Measurements from ENCODE around the gene CAMSAP1. TPM values are rescaled to one million over a fixed set of nuclear protein-coding genes. Genes with fewer than 3 reads are reported as not detected.

CAMSAP1 gene
- total and polyA plus RNA-seq, 10 donors, result 2.4 to 34.3 (median 19.8) TPM

- H3K4me3 ChIP-seq, result no peak overlapping the region
- peaks cover 0 to 23% (median 17%) of the 10 kb centered on the region in 8 donors for H3K9me3 ChIP-seq
- WGBS, 5 donors, result 91 to 99% (median 96%) methylated on average over 5 of the region's 5 CpGs
- no peaks in the 10 kb centered on the region for H3K27me3 ChIP-seq (replicated peaks in 1 of 7)
- DNase-seq, result no peak
- intact Hi-C loops (cut with DNase I; ENCODE audit: low total_unique reads), result no loop called here
- H3K27ac ChIP-seq, result no peak overlapping the region
- TF ChIP-seq POLR2A (IDR thresholded peaks at IDR 0.05) (no peak), POLR2AphosphoS5 (IDR thresholded peaks at IDR 0.05) (no peak), CTCF (IDR thresholded peaks at IDR 0.05 in 8 of 11, conservative IDR thresholded peaks at IDR 0.05 in 3 of 11) (no peak)
- no peaks in the 10 kb centered on the region for H3K4me1 ChIP-seq
- peaks cover 5 to 63% (median 20%) of the 10 kb centered on the region in 6 donors for H3K36me3 ChIP-seq
Observed at GRCh38 chr9:135828656-135829055, 78.7 kb downstream of the CAMSAP1 start.

- DNase-seq, result no peak
- Histone ChIP-seq H3K27ac (no peak overlapping the region), H3K36me3 (peaks cover 5 to 69% (median 27%) of the 10 kb centered on the region in 6 donors), H3K9me3 (peaks cover 0 to 23% (median 17%) of the 10 kb centered on the region in 8 donors), H3K4me1 (no peaks in the 10 kb centered on the region), H3K4me3 (no peak overlapping the region), H3K27me3 (replicated peaks in 1 of 7) (no peaks in the 10 kb centered on the region)
- TF ChIP-seq POLR2A (IDR thresholded peaks at IDR 0.05), result no peak
- no peak for TF ChIP-seq CTCF (IDR thresholded peaks at IDR 0.05 in 8 of 11, conservative IDR thresholded peaks at IDR 0.05 in 3 of 11)
- no peak for TF ChIP-seq POLR2AphosphoS5 (IDR thresholded peaks at IDR 0.05)
- 95 to 97% (median 96%) methylated on average over 11 to 13 of the region's 13 CpGs for WGBS, 5 donors
- intact Hi-C loops (cut with DNase I; ENCODE audit: low total_unique reads), result no loop called here
Observed at GRCh38 chr9:135827866-135828580, 79.3 kb downstream of the CAMSAP1 start.

- H3K27ac ChIP-seq, result no peak overlapping the region
- no peaks in the 10 kb centered on the region for H3K27me3 ChIP-seq (replicated peaks in 1 of 7)
- H3K4me1 ChIP-seq, result no peaks in the 10 kb centered on the region
- H3K36me3 ChIP-seq, result peaks cover 5 to 76% (median 34%) of the 10 kb centered on the region in 6 donors
- 94 to 99% (median 97%) methylated on average over 12 of the region's 12 CpGs for WGBS, 5 donors
- H3K4me3 ChIP-seq, result no peak overlapping the region
- TF ChIP-seq POLR2AphosphoS5 (IDR thresholded peaks at IDR 0.05) (no peak), POLR2A (IDR thresholded peaks at IDR 0.05) (no peak)
- intact Hi-C loops (cut with DNase I; ENCODE audit: low total_unique reads), result no loop called here
- no peak for DNase-seq
- H3K9me3 ChIP-seq, result peaks cover 0 to 23% (median 17%) of the 10 kb centered on the region in 8 donors
Observed at GRCh38 chr9:135827301-135827700, 80.0 kb downstream of the CAMSAP1 start.

GRCh38 chr9:135826188-135826545 lies 81.2 kb downstream of the CAMSAP1 start:
- H3K36me3 ChIP-seq, result peaks cover 5 to 88% (median 45%) of the 10 kb centered on the region in 6 donors
- 95 to 98% (median 96%) methylated on average over 8 to 14 of the region's 14 CpGs for WGBS, 5 donors
- H3K4me1 ChIP-seq, result no peaks in the 10 kb centered on the region
- H3K27ac ChIP-seq, result no peak overlapping the region
- no peak for DNase-seq
- TF ChIP-seq CTCF (IDR thresholded peaks at IDR 0.05 in 8 of 11, conservative IDR thresholded peaks at IDR 0.05 in 3 of 11) (no peak), POLR2AphosphoS5 (IDR thresholded peaks at IDR 0.05) (no peak)
- peaks cover 0 to 23% (median 17%) of the 10 kb centered on the region in 8 donors for H3K9me3 ChIP-seq
- intact Hi-C loops (cut with DNase I; ENCODE audit: low total_unique reads), result no loop called here
- no peak overlapping the region for H3K4me3 ChIP-seq
- no peaks in the 10 kb centered on the region for H3K27me3 ChIP-seq (replicated peaks in 1 of 7)
